Breast epithelium (tissue), 3 donors: ENCODE measurements around the gene PARL.

Experiments used
- CTCF ChIP-seq, 3 donors: fragments of 450-650 bp; IDR thresholded peaks; one replicate each; pipeline ENCODE4 v1.5.1; 2016 to 2017; ENCODE audit warnings: antibody characterized with exemption in 3 of 3, mild to moderate bottlenecking in 3 of 3, moderate library complexity in 3 of 3
- POLR2A ChIP-seq: fragments of 450-650 bp; IDR thresholded peaks from one replicate; pipeline ENCODE4 v1.6.1; 2016; ENCODE audit warnings: antibody characterized with exemption, mild to moderate bottlenecking, moderate library complexity
- POLR2AphosphoS5 ChIP-seq, 3 donors: sonication (generic); formaldehyde crosslinking; IDR thresholded peaks; one replicate each; pipeline ENCODE4 v1.6.1; 2017; ENCODE audit warnings: antibody characterized with exemption in 3 of 3

GRCh38 chr3:183814240-183814639 is 70.4 kb downstream of the PARL start:
- TF ChIP-seq POLR2AphosphoS5 (IDR thresholded peaks at IDR 0.05) (no peak), CTCF (IDR thresholded peaks at IDR 0.05) (no peak), POLR2A (no peak)
